ENCODE measurements around the gene UNC5A.

The UNC5A gene

DNA sequence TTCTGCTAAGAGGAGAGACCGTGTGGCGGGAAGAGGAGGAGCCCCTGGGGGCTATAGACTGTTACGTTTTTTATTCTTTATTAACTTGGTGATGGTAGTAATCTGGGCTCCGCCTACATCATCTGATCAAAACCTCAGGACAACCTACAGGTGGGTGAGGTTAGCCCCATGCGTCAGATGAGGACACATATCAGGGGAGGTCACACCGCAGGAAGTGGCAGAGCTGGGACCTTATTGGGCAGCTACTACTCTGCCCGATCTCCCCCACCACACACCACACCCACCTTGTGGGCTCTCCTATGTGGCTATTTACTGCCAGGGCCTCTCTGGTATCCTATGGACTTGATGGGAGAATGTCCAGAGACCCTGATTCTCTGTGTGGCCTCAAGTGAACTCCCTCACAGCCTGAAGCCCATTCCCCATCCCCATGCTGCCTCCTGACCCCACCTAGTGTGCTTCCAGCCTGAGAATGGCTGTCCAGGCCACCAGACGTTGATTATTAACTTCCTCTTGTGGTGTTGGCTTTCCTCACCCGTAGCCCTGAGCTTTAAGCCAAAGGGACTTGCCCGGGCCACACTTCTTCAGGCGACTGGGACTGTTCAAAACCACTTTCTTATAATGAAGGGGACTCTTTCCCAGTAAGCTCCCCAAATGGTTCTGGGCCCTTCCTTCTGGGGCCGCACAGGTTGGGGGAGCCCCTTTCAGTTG is 8.2 kb downstream of the UNC5A start:
- Mint-ChIP-seq H3K4me3 (peak overlapping the region; percentile 75), H3K4me1 (ENCODE audit: low read depth) (peaks cover 10% of the 10 kb centered on the region), H3K9me3 (ENCODE audit: low read depth) (no peaks in the 10 kb centered on the region), H3K27ac (no peak overlapping the region), H3K27me3 (peaks cover 35% of the 10 kb centered on the region), H3K36me3 (no peaks in the 10 kb centered on the region)

DNA sequence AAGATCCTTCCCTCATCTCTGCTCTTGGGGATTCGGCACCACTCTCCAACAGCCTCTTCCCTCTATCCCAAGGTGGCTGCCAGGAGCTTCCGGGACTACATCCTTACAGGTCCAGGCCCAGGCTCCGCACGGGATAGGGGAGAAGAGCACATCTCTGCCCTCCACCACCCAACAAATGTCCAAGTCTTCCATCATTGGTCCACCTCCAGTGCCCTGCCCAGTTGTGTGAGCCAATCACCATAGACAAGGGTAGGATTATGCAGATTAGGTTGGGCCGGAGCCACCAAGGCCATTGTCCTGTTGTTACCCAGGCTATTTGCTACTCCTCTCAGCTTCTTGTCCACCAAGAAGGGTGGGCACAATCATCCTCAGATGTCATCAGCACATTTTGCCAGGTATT is 9.1 kb downstream of the UNC5A start:
- Mint-ChIP-seq H3K4me3 (no peak overlapping the region), H3K27me3 (peaks cover 34% of the 10 kb centered on the region), H3K4me1 (ENCODE audit: low read depth) (peaks cover 10% of the 10 kb centered on the region), H3K36me3 (no peaks in the 10 kb centered on the region), H3K9me3 (ENCODE audit: low read depth) (no peaks in the 10 kb centered on the region), H3K27ac (no peak overlapping the region)

DNA sequence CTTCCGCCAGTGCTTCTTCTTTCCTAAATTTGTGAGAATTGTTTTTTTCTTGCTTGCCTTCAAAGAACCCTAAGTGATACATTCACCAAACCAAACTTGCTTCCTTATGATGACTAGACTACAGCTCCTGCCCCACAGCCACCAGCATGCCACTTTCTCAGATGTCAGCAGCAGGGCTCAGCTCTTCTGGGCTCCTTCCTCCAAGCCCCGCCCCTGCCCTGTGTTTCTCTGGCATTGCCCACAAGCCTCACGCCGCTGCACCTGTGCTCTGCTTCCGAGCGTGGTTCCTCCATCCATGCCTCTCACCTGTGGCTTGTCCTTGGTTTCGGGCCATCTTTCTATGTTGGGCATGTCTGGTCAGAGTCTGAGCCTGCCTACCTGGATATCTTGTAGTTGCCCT is 10.6 kb downstream of the UNC5A start:
- Mint-ChIP-seq H3K27me3 (peaks cover 30% of the 10 kb centered on the region), H3K27ac (no peak overlapping the region), H3K9me3 (ENCODE audit: low read depth) (no peaks in the 10 kb centered on the region), H3K4me1 (ENCODE audit: low read depth) (peaks cover 10% of the 10 kb centered on the region), H3K4me3 (no peak overlapping the region), H3K36me3 (no peaks in the 10 kb centered on the region)

DNA sequence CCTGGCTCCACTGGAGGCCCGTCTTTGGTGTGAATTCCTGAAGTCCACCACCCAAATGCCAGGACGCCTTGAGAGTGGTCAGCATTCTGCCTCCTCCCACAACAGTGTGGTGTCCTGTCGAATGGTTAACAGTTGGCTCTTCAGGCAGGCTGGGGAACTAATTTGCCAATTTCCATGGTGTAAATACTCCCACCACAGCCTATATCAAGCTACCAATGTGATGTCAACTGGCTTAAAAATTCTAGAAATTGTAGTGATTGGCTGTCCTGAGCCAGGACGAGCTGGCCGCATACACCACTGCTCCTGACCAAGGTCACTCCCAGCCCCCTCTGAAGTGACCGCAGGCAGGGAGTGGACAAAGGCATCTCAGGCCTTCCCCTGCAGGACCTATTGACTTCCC is 11.1 kb downstream of the UNC5A start:
- Mint-ChIP-seq H3K27me3 (peaks cover 30% of the 10 kb centered on the region), H3K4me3 (no peak overlapping the region), H3K4me1 (ENCODE audit: low read depth) (peaks cover 10% of the 10 kb centered on the region), H3K36me3 (no peaks in the 10 kb centered on the region), H3K9me3 (ENCODE audit: low read depth) (no peaks in the 10 kb centered on the region), H3K27ac (no peak overlapping the region)

DNA sequence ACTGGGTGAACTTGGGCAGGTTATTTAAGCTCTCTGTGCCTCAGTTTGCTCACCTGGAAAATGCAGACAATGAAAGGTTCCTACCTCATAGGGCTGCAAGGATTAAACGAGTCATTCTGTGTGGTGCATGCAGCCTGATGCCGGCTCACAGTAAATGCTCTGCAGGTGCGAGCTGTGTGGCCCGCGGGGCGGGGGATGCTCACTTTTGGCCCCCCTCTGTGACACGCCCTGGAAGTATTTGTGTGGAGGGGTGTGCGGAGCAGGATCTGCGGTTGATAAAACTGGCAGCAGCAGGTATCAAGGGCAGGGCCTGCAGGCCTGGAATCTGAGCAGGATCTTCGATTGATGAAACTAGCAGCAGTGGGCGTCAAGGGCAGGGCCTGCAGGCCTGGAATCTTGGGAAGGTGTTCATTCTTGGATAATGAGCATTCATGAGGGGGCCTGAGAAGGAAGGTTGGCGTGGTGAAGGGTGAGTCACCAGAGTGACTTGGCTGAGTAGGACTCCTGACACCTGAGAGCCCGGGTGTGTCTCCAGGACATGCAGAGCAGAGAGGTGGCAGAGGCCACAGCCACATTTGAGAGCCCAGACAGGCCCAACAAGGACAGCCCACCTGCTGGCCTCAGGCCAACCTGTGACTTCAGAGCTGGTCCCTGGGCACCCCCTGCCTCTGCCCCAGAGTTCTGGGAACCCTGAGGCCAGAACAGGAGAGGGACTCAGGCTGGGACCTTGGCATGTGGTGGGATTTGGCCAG is 11.9 kb downstream of the UNC5A start:
- Mint-ChIP-seq H3K27ac (no peak overlapping the region), H3K27me3 (peaks cover 26% of the 10 kb centered on the region)

DNA sequence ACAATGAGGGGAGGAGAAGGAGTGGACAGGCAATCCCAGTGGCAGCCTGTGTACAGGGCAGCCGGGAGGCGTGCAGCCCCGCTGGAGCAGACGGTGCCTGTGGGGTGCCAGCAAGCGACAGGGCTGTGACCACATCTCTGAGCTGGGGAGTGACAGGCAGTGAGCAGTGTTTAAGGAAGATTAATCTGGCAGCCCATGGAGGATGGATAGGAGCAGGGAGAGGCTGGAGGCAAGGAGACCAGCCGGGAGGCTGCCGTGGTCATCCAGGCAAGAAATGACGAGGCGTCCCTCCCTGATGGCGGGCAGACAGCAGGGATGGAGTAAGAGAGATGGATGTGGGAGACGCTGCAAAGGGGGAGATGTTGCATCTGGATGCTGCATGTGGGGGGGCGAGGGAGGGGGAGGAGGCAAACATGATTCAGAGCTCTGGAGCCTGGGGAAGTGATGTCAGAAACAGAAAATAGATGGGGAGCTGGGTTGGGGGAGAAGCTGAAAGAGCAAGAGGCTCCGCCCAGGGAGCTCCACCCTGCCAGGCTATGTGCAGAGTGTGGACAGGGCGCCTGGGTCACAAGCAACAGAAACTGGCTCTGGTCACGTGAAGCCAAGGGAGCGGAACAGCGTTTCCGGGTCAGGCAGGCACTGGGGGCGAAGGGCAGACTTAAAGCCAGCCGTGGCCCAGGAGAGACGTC is 12.6 kb downstream of the UNC5A start:
- Mint-ChIP-seq H3K4me1 (ENCODE audit: low read depth) (peaks cover 9% of the 10 kb centered on the region), H3K27ac (no peak overlapping the region), H3K36me3 (no peaks in the 10 kb centered on the region), H3K4me3 (no peak overlapping the region), H3K9me3 (ENCODE audit: low read depth) (no peaks in the 10 kb centered on the region), H3K27me3 (peaks cover 26% of the 10 kb centered on the region)

More for the DNA sequence above, 11.9 kb downstream of the UNC5A start:
- H3K36me3 Mint-ChIP-seq, result no peaks in the 10 kb centered on the region
- no peak overlapping the region for H3K4me3 Mint-ChIP-seq
- peaks cover 9% of the 10 kb centered on the region for H3K4me1 Mint-ChIP-seq (ENCODE audit: low read depth)
- no peaks in the 10 kb centered on the region for H3K9me3 Mint-ChIP-seq (ENCODE audit: low read depth)

DNA sequence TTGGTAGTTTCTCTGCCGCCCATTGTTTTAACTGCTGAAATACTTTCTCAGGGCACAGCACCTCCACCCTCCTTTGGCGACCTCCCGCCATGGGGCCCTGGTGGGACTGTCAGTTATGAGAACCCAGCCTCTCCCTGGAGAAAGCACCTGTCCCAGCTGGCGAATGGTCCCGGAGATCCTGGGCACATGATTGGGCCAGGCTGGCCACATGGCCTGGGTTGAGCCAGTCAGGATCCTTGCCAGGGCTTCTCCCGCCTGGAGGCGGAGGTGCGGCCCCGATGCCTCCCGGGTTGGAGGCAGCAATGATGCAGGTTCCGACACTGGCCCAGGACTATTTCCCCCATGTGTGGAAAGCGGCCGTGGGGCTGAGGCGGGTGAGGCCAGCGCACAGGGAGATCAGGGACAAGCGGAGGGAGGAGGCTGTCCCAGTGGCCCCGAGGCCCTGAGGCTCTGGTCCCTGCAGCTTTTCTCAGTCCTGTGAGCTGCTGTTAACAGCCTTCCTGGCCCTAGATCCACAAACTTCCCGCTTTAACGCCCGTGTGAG is 13.6 kb downstream of the UNC5A start:
- peaks cover under 1% of the 10 kb centered on the region for H3K4me1 Mint-ChIP-seq (ENCODE audit: low read depth)
- no peaks in the 10 kb centered on the region for H3K36me3 Mint-ChIP-seq
- H3K9me3 Mint-ChIP-seq (ENCODE audit: low read depth), result no peaks in the 10 kb centered on the region
- no peak overlapping the region for H3K27ac Mint-ChIP-seq
- H3K27me3 Mint-ChIP-seq, result peaks cover 22% of the 10 kb centered on the region
- H3K4me3 Mint-ChIP-seq, result no peak overlapping the region

DNA sequence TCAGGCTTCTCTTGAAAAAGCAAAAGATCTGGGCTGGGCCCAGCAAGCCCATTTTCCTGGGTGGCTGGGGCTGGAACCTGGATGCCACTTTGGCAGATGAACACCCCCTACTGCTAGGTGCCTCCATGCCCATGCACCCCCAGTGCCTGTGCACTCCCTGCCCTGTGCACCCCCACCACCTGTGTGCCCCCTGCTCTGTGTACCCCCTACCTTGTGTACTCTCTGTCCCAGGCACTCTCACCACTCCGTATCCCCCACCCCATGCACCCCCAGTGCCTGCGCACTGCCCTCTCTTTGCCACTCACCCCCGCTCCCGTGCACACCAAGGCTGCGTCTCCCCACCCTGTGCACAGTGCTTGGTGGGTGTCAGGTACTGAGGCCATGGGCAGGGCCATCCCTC is 14.2 kb downstream of the UNC5A start:
- H3K9me3 Mint-ChIP-seq (ENCODE audit: low read depth), result no peaks in the 10 kb centered on the region
- H3K27ac Mint-ChIP-seq, result no peak overlapping the region
- peaks cover 16% of the 10 kb centered on the region for H3K27me3 Mint-ChIP-seq
- H3K4me1 Mint-ChIP-seq (ENCODE audit: low read depth), result no peaks in the 10 kb centered on the region
- no peak overlapping the region for H3K4me3 Mint-ChIP-seq
- H3K36me3 Mint-ChIP-seq, result no peaks in the 10 kb centered on the region

DNA sequence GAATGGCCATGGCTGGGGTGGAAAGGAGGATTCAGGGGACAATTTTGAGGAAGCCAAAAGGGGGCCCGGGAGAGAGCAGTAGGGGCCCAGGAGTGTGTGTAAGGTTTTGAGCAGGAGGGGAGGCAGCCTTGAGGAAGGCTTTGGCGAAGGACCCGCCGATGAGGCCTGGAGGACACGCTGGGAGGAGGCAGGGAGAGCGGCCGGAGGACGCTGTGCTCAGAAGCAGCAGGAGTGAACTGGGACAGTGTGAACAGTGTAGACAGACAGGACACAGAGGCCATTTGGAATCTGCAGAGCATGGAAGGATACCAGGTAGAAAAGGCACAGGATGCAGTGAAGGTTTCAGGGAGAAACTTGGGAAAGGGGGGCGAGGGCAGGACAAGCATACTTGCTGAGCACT is 14.9 kb downstream of the UNC5A start:
- Mint-ChIP-seq H3K9me3 (ENCODE audit: low read depth) (no peaks in the 10 kb centered on the region), H3K4me3 (no peak overlapping the region), H3K4me1 (ENCODE audit: low read depth) (no peaks in the 10 kb centered on the region), H3K27me3 (peaks cover 15% of the 10 kb centered on the region), H3K36me3 (no peaks in the 10 kb centered on the region), H3K27ac (no peak overlapping the region)

DNA sequence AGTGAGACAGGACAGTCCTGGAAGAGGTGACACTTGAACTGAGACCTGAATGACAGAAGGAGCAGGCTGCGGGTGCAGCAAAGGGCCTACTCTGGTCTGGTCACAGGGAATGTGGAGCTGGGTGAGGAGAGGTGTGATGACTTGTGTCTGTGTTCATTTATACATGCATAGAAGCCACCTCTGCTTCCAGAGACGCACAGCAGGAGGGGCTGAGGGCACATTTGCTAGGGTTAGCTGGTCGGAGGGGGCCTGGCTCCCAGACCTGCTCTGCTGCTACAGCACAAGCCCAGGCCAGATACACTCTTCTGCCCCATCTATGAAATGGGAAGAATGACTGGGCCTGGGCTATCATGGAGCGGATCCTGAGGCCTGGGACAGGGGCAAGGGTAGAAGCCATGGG is 15.6 kb downstream of the UNC5A start:
- Mint-ChIP-seq H3K9me3 (ENCODE audit: low read depth) (no peaks in the 10 kb centered on the region), H3K27ac (no peak overlapping the region), H3K36me3 (no peaks in the 10 kb centered on the region), H3K27me3 (peaks cover 11% of the 10 kb centered on the region), H3K4me1 (ENCODE audit: low read depth) (no peaks in the 10 kb centered on the region), H3K4me3 (no peak overlapping the region)

DNA sequence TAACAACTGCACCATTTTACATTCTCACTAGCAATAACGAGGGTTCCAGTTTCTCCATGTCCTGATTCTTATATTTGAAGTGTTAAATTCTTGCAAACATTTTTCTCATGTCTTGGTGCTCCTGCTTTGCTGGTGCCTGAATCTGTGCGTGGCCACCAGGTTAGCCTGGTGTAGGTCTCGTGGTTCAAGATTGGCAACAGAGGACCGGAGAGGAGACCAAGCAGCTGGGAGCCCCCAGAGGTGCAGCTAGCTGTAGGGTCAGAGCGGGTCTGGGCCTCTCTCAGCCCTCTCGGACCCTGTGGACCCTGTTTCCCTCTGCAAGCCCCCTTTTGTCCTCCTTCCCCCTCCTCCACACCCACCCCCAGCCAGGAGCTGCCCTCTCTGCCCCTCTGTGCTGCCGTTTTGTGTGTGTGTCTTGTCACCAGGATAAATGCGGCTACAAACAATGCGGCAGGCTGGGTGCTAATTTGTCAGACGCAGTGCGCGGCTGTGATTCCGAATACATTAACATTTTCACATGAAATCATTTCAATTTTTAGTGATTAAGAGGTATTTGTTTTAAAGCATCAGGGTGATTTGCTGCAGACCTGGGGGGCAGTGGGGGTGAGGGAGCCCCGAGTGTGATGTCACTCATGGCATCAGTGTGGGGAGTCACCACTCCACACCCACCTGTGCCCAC is 17.5 kb downstream of the UNC5A start:
- Mint-ChIP-seq H3K27me3 (peaks cover 3% of the 10 kb centered on the region), H3K4me1 (ENCODE audit: low read depth) (no peaks in the 10 kb centered on the region), H3K36me3 (no peaks in the 10 kb centered on the region), H3K4me3 (no peak overlapping the region), H3K9me3 (ENCODE audit: low read depth) (no peaks in the 10 kb centered on the region), H3K27ac (no peak overlapping the region)

DNA sequence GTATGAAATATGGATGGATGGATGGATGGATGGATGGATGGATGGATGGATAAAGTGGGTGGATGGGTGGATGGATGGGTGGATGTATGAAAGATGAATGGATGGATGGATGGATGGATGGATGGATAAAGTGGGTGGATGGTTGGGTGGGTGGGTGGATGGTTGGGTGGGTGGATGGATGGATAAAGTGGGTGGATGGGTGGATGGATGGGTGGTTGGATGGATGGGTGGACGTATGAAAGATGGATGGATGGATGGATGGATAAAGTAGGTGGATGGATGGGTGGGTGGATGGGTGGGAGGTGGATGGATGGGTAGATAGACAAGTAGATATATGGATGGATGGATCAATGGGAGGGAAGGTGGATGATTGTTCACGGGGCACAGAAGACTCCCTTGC is 19.0 kb downstream of the UNC5A start:
- Mint-ChIP-seq H3K27ac (no peak overlapping the region), H3K4me3 (no peak overlapping the region), H3K27me3 (peaks cover 9% of the 10 kb centered on the region), H3K9me3 (ENCODE audit: low read depth) (no peaks in the 10 kb centered on the region), H3K36me3 (no peaks in the 10 kb centered on the region), H3K4me1 (ENCODE audit: low read depth) (no peaks in the 10 kb centered on the region)

DNA sequence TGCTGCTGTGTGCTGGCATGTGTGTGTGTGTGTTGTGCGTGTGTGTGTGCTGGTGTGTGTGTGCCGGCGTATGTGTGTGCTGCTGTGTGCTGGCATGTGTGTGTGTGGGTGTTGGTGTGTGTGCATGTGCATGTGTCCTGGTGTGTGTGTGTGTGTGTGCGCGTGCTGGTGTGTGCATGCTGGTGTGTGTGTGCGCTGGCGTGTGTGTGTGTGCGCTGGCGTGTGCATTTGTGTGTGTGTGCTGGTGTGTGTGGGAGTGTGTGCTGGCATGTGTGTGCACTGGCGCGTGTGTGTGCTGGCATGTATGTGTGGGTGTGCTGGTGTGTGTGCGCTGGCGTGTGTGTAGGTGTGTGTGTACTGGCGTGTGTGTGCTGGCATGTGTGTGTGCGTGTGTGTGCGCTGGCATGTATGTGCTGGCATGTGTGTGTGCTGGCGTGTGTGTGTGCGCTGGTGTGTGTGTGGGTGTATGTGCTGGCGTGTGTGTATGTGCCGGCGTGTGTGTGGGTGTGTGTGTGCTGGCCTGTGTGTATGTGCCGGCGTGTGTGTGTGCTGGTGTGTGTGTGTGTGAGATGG is 20.1 kb downstream of the UNC5A start:
- Mint-ChIP-seq H3K27ac (no peak overlapping the region), H3K4me1 (ENCODE audit: low read depth) (no peaks in the 10 kb centered on the region), H3K4me3 (no peak overlapping the region), H3K27me3 (peaks cover 10% of the 10 kb centered on the region), H3K36me3 (no peaks in the 10 kb centered on the region), H3K9me3 (ENCODE audit: low read depth) (no peaks in the 10 kb centered on the region)

DNA sequence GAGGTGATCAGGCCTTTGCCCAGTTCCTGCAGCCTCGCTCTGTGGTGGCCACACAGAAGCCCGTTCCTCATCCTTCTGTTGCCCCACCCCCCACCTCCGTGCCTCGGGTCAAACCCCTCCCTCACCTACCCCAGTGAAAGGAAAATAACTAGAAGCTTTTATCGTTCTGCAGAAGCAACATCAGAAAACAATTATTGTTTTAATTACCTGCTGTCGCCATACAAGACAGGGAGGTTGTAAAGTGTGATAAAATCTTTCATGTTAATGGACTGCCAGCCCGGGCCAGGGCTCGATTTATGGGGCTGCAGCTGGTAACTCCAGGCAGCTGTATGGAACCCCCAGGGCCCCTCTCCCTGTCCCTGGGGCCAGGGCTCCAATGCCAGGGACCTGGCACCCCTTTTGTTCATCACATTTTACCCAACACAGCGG is 20.6 kb downstream of the UNC5A start:
- Mint-ChIP-seq H3K4me3 (no peak overlapping the region), H3K4me1 (ENCODE audit: low read depth) (no peaks in the 10 kb centered on the region), H3K27me3 (peaks cover 13% of the 10 kb centered on the region), H3K27ac (no peak overlapping the region), H3K9me3 (ENCODE audit: low read depth) (no peaks in the 10 kb centered on the region), H3K36me3 (no peaks in the 10 kb centered on the region)
